Gastrocnemius medialis (tissue), 4 donors: ENCODE measurements around the gene EIF2D.

ENCODE experiments used
- CTCF ChIP-seq, 5 experiments: fragments of 450-650 bp in 3 of 5; fragments of 200-600 bp in 2 of 5; sonication (generic) in 2 of 5; IDR thresholded peaks in 4 of 5; conservative IDR thresholded peaks in 1 of 5; 1 replicate in 4 of 5; 2 replicates in 1 of 5; pipeline ENCODE4 v1.5.1; 2016 to 2019; ENCODE audit warnings: antibody characterized with exemption in 5 of 5, mild to moderate bottlenecking in 3 of 5, moderate library complexity in 3 of 5
- POLR2A ChIP-seq, 2 donors: fragments of 450-650 bp; IDR thresholded peaks; one replicate each; pipeline ENCODE4 v1.6.1; 2017; ENCODE audit warnings: antibody characterized with exemption in 2 of 2, mild to moderate bottlenecking in 2 of 2, moderate library complexity in 2 of 2

GRCh38 chr1:206647224-206647623, 35.0 kb upstream of the EIF2D start:
- TF ChIP-seq CTCF (IDR thresholded peaks at IDR 0.05 in 4 of 5, conservative IDR thresholded peaks at IDR 0.05 in 1 of 5) (no peak), POLR2A (IDR thresholded peaks at IDR 0.05) (no peak)
